ENCODE data around the gene DDAH1.
"Not testable (repeated sequence)": the region's sequence is repeated elsewhere in the genome, so short reads cannot be mapped to it uniquely, and the experiment has no call there.

DDAH1 gene

DNA sequence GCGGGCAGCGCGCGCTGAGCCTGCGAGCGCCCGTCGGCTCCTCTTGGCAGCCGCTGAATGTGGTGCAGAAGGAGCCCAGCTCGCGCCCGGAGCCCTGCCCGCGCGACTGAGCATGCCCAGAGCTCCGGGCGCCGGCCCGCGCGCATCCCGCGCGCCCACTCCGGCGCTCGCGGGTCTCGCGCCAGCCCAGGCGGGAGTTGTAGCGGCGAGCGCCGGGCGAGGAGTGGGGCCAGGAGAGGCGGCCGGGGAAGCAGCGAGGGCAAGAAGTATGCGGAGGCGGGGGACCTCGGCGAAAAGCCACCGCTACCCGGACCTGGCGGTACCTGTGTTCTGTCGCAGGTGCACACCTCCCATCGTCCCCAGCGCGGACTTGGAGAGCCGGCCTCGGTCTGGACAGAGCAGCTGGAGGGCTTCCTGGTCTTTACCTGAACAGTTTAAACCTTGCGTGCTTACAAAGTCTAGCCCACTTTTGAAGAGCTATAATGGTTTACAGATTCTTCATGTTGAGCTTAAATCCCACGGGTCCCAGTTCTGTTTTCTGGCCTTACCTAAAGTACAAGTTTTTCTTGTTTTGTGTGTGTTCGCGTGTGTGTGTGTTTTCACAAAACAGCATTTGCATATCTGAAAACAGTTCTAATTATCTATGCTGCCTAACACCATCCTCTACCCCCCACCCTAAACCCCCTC lies at the start of gene DDAH1:
Gene DDAH1 (minus strand): TSS at position 61 of the 687 bp plus-strand sequence. CDS start 114 bp downstream, outside the sequence.
- H3F3A ChIP-seq (ENCODE audit: low read depth) = no peaks in the 10 kb centered on the region
- H3K27me3 ChIP-seq (ENCODE audit: insufficient read depth, low read length, poor library complexity, severe bottlenecking) = no peaks in the 10 kb centered on the region
- H3K9me2 ChIP-seq (replicated peaks; ENCODE audit: low read depth, low read length) = no peaks in the 10 kb centered on the region
- H3K4me2 ChIP-seq (ENCODE audit: low read depth, low read length, poor library complexity, severe bottlenecking) = peak within 1 kb of the TSS; percentile 70
- TF ChIP-seq, protein P1, sequence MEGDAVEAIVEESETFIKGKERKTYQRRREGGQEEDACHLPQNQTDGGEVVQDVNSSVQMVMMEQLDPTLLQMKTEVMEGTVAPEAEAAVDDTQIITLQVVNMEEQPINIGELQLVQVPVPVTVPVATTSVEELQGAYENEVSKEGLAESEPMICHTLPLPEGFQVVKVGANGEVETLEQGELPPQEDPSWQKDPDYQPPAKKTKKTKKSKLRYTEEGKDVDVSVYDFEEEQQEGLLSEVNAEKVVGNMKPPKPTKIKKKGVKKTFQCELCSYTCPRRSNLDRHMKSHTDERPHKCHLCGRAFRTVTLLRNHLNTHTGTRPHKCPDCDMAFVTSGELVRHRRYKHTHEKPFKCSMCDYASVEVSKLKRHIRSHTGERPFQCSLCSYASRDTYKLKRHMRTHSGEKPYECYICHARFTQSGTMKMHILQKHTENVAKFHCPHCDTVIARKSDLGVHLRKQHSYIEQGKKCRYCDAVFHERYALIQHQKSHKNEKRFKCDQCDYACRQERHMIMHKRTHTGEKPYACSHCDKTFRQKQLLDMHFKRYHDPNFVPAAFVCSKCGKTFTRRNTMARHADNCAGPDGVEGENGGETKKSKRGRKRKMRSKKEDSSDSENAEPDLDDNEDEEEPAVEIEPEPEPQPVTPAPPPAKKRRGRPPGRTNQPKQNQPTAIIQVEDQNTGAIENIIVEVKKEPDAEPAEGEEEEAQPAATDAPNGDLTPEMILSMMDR (conservative IDR thresholded peaks at IDR 0.05; ENCODE audit: low read length) = no peak
- no peak for TF ChIP-seq EZH2phosphoT487 (IDR thresholded peaks at IDR 0.05; ENCODE audit: borderline replicate concordance)
- H3K36me3 ChIP-seq (ENCODE audit: insufficient read depth, low read length) = no peaks in the 10 kb centered on the region
- no peaks in the 10 kb centered on the region for H3K79me2 ChIP-seq (ENCODE audit: insufficient read depth, low read length)
- no peaks in the 10 kb centered on the region for H3K4me1 ChIP-seq (ENCODE audit: insufficient read depth, low read length, poor library complexity, severe bottlenecking)
- peak within 1 kb of the TSS; percentile 74 for H3K4me3 ChIP-seq (ENCODE audit: low read length, poor library complexity, severe bottlenecking)
- peak within 1 kb of the TSS; percentile 59 for H3K9ac ChIP-seq (ENCODE audit: low read depth, low read length, poor library complexity, severe bottlenecking)
- peak within 1 kb of the TSS; percentile 73 for H2AFZ ChIP-seq (ENCODE audit: low read length)
- H4K20me1 ChIP-seq (ENCODE audit: insufficient read depth, low read length, poor library complexity, severe bottlenecking) = no peaks in the 10 kb centered on the region
- no peaks in the 10 kb centered on the region for H3K9me3 ChIP-seq (ENCODE audit: insufficient read depth, low read depth, low read length)

DNA sequence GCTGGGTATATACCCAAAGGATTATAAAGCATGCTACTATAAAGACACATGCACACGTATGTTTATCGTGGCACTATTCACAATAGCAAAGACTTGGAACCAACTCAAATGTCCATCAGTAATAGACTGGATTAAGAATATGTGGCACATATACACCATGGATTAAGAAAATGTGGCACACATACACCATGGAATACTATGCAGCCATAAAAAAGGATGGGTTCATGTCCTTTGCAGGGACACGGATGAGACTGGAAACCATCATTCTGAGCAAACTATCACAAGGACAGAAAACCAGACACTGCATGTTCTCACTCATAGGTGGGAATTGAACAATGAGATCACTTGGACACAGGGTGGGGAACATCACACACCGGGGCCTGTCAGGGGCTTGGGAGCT lies 49.0 kb upstream of the DDAH1 start:
- H3K4me3 ChIP-seq (ENCODE audit: low read length, poor library complexity, severe bottlenecking); H3K4me1 ChIP-seq (ENCODE audit: insufficient read depth, low read length, poor library complexity, severe bottlenecking); H3K4me2 ChIP-seq (ENCODE audit: low read depth, low read length, poor library complexity, severe bottlenecking); H3K9me3 ChIP-seq (ENCODE audit: insufficient read depth, low read depth, low read length); H3K9ac ChIP-seq (ENCODE audit: low read depth, low read length, poor library complexity, severe bottlenecking); H3K9me2 ChIP-seq (replicated peaks; ENCODE audit: low read depth, low read length); H3K79me2 ChIP-seq (ENCODE audit: insufficient read depth, low read length); H3K36me3 ChIP-seq (ENCODE audit: insufficient read depth, low read length); H2AFZ ChIP-seq (ENCODE audit: low read length); H4K20me1 ChIP-seq (ENCODE audit: insufficient read depth, low read length, poor library complexity, severe bottlenecking); H3F3A ChIP-seq (ENCODE audit: low read depth); H3K27me3 ChIP-seq (ENCODE audit: insufficient read depth, low read length, poor library complexity, severe bottlenecking): not testable (repeated sequence)

DNA sequence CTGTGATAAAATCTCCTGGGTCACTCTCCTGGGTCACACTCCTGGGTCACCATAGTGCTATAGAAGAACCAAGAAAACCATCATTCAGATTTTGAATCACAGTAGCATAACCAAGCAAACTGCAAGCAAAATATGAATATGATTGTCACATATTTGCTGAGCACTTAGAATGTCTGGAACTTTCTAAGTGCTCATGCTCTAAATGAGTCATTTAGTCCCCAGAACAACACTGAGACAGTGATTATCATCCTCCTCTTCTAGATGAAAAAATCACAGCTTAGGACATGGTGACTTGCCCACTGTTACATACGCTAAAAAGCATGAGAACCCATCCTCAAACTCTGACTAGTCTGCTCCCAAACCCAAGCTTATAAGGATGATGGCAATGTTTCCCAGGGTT lies 39.5 kb upstream of the DDAH1 start:
- H3K79me2 ChIP-seq (ENCODE audit: insufficient read depth, low read length) = no peaks in the 10 kb centered on the region
- no peak for TF ChIP-seq EZH2phosphoT487 (IDR thresholded peaks at IDR 0.05; ENCODE audit: borderline replicate concordance)
- TF ChIP-seq, protein P1 (conservative IDR thresholded peaks at IDR 0.05; ENCODE audit: low read length) = no peak
- no peaks in the 10 kb centered on the region for H3K36me3 ChIP-seq (ENCODE audit: insufficient read depth, low read length)
- no peak overlapping the region for H3K4me3 ChIP-seq (ENCODE audit: low read length, poor library complexity, severe bottlenecking)
- H4K20me1 ChIP-seq (ENCODE audit: insufficient read depth, low read length, poor library complexity, severe bottlenecking) = no peaks in the 10 kb centered on the region
- H3K9ac ChIP-seq (ENCODE audit: low read depth, low read length, poor library complexity, severe bottlenecking) = no peak overlapping the region
- no peak overlapping the region for H2AFZ ChIP-seq (ENCODE audit: low read length)
- no peaks in the 10 kb centered on the region for H3K9me3 ChIP-seq (ENCODE audit: insufficient read depth, low read depth, low read length)
- H3K27me3 ChIP-seq (ENCODE audit: insufficient read depth, low read length, poor library complexity, severe bottlenecking) = no peaks in the 10 kb centered on the region
- no peaks in the 10 kb centered on the region for H3F3A ChIP-seq (ENCODE audit: low read depth)
- H3K4me2 ChIP-seq (ENCODE audit: low read depth, low read length, poor library complexity, severe bottlenecking) = no peak overlapping the region
- H3K4me1 ChIP-seq (ENCODE audit: insufficient read depth, low read length, poor library complexity, severe bottlenecking) = no peaks in the 10 kb centered on the region
- no peaks in the 10 kb centered on the region for H3K9me2 ChIP-seq (replicated peaks; ENCODE audit: low read depth, low read length)

DNA sequence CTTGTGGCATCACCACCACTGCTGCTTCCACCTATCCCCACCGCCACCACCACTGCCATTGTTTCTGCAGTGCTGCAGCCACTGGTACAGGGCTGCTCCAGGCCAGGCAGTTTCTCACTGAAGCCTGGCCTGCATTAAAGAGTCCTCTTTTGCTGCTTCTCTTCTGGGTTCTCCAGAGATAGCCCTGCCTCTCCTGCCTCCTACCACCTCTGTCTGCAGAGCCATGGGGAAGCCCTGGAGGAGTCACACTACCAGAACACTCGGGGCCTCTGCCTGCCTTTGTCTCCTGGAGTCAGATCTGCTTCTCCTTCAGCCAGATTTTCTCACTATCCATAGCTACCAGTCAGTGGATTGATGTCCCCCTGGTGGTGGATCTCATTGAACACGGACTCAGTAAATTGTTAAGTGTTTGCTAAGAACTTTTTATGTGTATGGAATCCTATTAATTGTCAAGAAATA lies 37.7 kb upstream of the DDAH1 start:
- H3K9me3 ChIP-seq (ENCODE audit: insufficient read depth, low read depth, low read length) = no peaks in the 10 kb centered on the region
- no peaks in the 10 kb centered on the region for H3K4me1 ChIP-seq (ENCODE audit: insufficient read depth, low read length, poor library complexity, severe bottlenecking)
- H3K4me3 ChIP-seq (ENCODE audit: low read length, poor library complexity, severe bottlenecking) = no peak overlapping the region
- no peak overlapping the region for H3K4me2 ChIP-seq (ENCODE audit: low read depth, low read length, poor library complexity, severe bottlenecking)
- H3F3A ChIP-seq (ENCODE audit: low read depth) = no peaks in the 10 kb centered on the region
- no peaks in the 10 kb centered on the region for H4K20me1 ChIP-seq (ENCODE audit: insufficient read depth, low read length, poor library complexity, severe bottlenecking)
- no peak for TF ChIP-seq EZH2phosphoT487 (IDR thresholded peaks at IDR 0.05; ENCODE audit: borderline replicate concordance)
- TF ChIP-seq, protein P1 (conservative IDR thresholded peaks at IDR 0.05; ENCODE audit: low read length) = peak; percentile 55
- 0 out of 2 replicates have a peak overlapping the region, but pooled peaks have one; percentile 59 for H2AFZ ChIP-seq (ENCODE audit: low read length)
- H3K9me2 ChIP-seq (replicated peaks; ENCODE audit: low read depth, low read length) = no peaks in the 10 kb centered on the region
- no peaks in the 10 kb centered on the region for H3K79me2 ChIP-seq (ENCODE audit: insufficient read depth, low read length)
- H3K36me3 ChIP-seq (ENCODE audit: insufficient read depth, low read length) = no peaks in the 10 kb centered on the region
- H3K27me3 ChIP-seq (ENCODE audit: insufficient read depth, low read length, poor library complexity, severe bottlenecking) = no peaks in the 10 kb centered on the region
- no peak overlapping the region for H3K9ac ChIP-seq (ENCODE audit: low read depth, low read length, poor library complexity, severe bottlenecking)
